ENCODE results near the gene TNFAIP3. TPM values are rescaled to one million over a fixed set of nuclear protein-coding genes. Genes with fewer than 3 reads are reported as not detected.

TNFAIP3 gene
- total and polyA plus RNA-seq, 2 donors (not counting 1 experiment from before 2014, with no cell fraction given) = 86.2 to 92.0 TPM

- DNase-seq (peak; percentile 32), ATAC-seq (ENCODE audit: low read depth) (peak; percentile 10)
- Histone ChIP-seq H3K9ac (ENCODE audit: low read length) (no peak overlapping the region), H3K27me3 (replicated peaks in 1 of 4; ENCODE audit: control extremely low read depth in 1 of 4, control insufficient read depth in 3 of 4, insufficient read depth in 4 of 4, low read length in 3 of 4) (no peaks in the 10 kb centered on the region), H3K36me3 (replicated peaks in 1 of 2; ENCODE audit: control extremely low read depth in 1 of 2, control insufficient read depth in 1 of 2, extremely low read depth in 1 of 2, insufficient read depth in 2 of 2, low read length in 1 of 2) (peaks cover 1 to 57% of the 10 kb centered on the region in 2 experiments), H3K27ac (ENCODE audit: low read length in 2 of 2) (peak overlapping the region in 1 of 2 donors; percentile 1), H3K9me3 (ENCODE audit: control extremely low read depth in 1 of 3, control insufficient read depth in 2 of 3, insufficient read depth in 1 of 3, low read length in 2 of 3) (no peaks in the 10 kb centered on the region), H3K4me2 (replicated peaks; ENCODE audit: low read depth, low read length, poor library complexity, severe bottlenecking) (no peak overlapping the region), H4K20me1 (ENCODE audit: control insufficient read depth, insufficient read depth, low read length, poor library complexity, severe bottlenecking) (peaks cover 37% of the 10 kb centered on the region), H3K79me2 (ENCODE audit: control insufficient read depth, insufficient read depth, low read length) (peaks cover 33% of the 10 kb centered on the region), H2AFZ (ENCODE audit: insufficient read depth, low read depth, low read length, poor library complexity, severe bottlenecking) (no peak overlapping the region), H3K4me1 (ENCODE audit: control insufficient read depth in 2 of 2, insufficient read depth in 2 of 2, low read length in 2 of 2) (peaks cover 12% of the 10 kb centered on the region in 2 donors), H3K4me3 (ENCODE audit: control extremely low read depth in 1 of 5, extremely low read depth in 1 of 5, insufficient read depth in 1 of 5, low read depth in 2 of 5, low read length in 4 of 5) (no peak overlapping the region)
- WGBS (ENCODE audit: insufficient coverage) = no CpG with 5 or more reads among the region's 2 CpGs
- POLR2A ChIA-PET = no interaction called here
- H3K4me3 Mint-ChIP-seq = no peak overlapping the region
- no peak for TF ChIP-seq EZH2 (IDR thresholded peaks at IDR 0.05; ENCODE audit: borderline replicate concordance, insufficient read depth, low read depth, low read length, poor library complexity, severe bottlenecking)
- TF ChIP-seq CTCF (IDR thresholded peaks at IDR 0.05) = no peak
- no peaks in the 10 kb centered on the region for H3K27me3 Mint-ChIP-seq
- H3K9me3 Mint-ChIP-seq (ENCODE audit: insufficient read depth) = no peaks in the 10 kb centered on the region
- CTCF ChIA-PET = interaction anchor here (0.9 to 2.2 kb wide), 5 partner anchors 10 to 174 kb away, joined by 3 to 5 read pairs (median 5); partner anchors contain the start of gene TNFAIP3
- H3K27ac Mint-ChIP-seq = peak overlapping the region; percentile 67
- intact Hi-C loops (cut with micrococcal nuclease) = no loop called here
- H3K4me1 Mint-ChIP-seq = peaks cover 19% of the 10 kb centered on the region
Measured at GRCh38 chr6:137882225-137882961, 15.3 kb downstream of the TNFAIP3 start.
